Esophagus muscularis mucosa (tissue), 4 donors: ENCODE data around the gene PFKL.

Experiments
- EP300 ChIP-seq: sonication (generic); formaldehyde crosslinking; IDR thresholded peaks from one replicate; pipeline ENCODE4 v1.6.1; 2017; ENCODE audit warnings: antibody characterized with exemption
- POLR2AphosphoS5 ChIP-seq, 2 donors: sonication (generic); formaldehyde crosslinking; IDR thresholded peaks; one replicate each; pipeline ENCODE4 v1.6.1; 2017; ENCODE audit warnings: antibody characterized with exemption in 2 of 2
- TF ChIP-seq, protein P1 (sequence below), 3 experiments: fragments of 200-600 bp in 2 of 3; fragments of 450-650 bp in 1 of 3; sonication (generic) in 2 of 3; IDR thresholded peaks; one replicate each; pipeline ENCODE4 v1.5.1; 2017 to 2019; ENCODE audit warnings: antibody characterized with exemption in 3 of 3, mild to moderate bottlenecking in 2 of 3, moderate library complexity in 1 of 3

GRCh38 chr21:44329971-44330681 lies 30.3 kb downstream of the PFKL start:
- TF ChIP-seq EP300 (no peak), POLR2AphosphoS5 (IDR thresholded peaks at IDR 0.05) (no peak)
- TF ChIP-seq, protein P1, sequence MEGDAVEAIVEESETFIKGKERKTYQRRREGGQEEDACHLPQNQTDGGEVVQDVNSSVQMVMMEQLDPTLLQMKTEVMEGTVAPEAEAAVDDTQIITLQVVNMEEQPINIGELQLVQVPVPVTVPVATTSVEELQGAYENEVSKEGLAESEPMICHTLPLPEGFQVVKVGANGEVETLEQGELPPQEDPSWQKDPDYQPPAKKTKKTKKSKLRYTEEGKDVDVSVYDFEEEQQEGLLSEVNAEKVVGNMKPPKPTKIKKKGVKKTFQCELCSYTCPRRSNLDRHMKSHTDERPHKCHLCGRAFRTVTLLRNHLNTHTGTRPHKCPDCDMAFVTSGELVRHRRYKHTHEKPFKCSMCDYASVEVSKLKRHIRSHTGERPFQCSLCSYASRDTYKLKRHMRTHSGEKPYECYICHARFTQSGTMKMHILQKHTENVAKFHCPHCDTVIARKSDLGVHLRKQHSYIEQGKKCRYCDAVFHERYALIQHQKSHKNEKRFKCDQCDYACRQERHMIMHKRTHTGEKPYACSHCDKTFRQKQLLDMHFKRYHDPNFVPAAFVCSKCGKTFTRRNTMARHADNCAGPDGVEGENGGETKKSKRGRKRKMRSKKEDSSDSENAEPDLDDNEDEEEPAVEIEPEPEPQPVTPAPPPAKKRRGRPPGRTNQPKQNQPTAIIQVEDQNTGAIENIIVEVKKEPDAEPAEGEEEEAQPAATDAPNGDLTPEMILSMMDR (IDR thresholded peaks at IDR 0.05), result no peak
